Spinal cord (tissue), 10 donors: Measurements from ENCODE around the gene LYRM2. TPM values are rescaled to one million over a fixed set of nuclear protein-coding genes. Genes with fewer than 3 reads are reported as not detected.

ENCODE experiments used
- DNase-seq, 6 donors: peaks; one replicate each; pipeline versions ENCODE4 v3.0.0 to v3.0.0-alpha.2; 2013 to 2015; ENCODE audit warnings: low spot score in 6 of 6, low read depth in 4 of 6
- H3K27ac ChIP-seq: one replicate; pipeline ENCODE4 v1.5.1; 2013; ENCODE audit warnings: low read depth, low read length, control low read depth
- H3K27me3 ChIP-seq: one replicate; pipeline ENCODE4 v1.6.1; 2013; ENCODE audit warnings: low read length; ENCODE audit not compliant: control insufficient read depth, insufficient read depth
- H3K36me3 ChIP-seq: one replicate; pipeline ENCODE4 v1.6.1; 2013; ENCODE audit warnings: low read length; ENCODE audit not compliant: control insufficient read depth, insufficient read depth
- H3K4me1 ChIP-seq: one replicate; pipeline ENCODE4 v1.6.1; 2013; ENCODE audit warnings: low read length; ENCODE audit not compliant: control insufficient read depth, insufficient read depth
- H3K4me3 ChIP-seq: one replicate; pipeline ENCODE4 v1.5.1; 2013; ENCODE audit warnings: low read depth, low read length, control low read depth
- H3K9me3 ChIP-seq: one replicate; pipeline ENCODE4 v1.6.1; 2013; ENCODE audit warnings: low read length; ENCODE audit not compliant: control insufficient read depth, insufficient read depth
- WGBS: methylation state at CpG from one replicate; pipeline ENCODE4 v1.1.5; 2013; ENCODE audit warnings: missing lambda C conversion rate; ENCODE audit not compliant: insufficient coverage; 5-methylcytosine and 5-hydroxymethylcytosine counted together
- polyA plus RNA-seq, 2 donors: library from polyadenylated mRNA; unstranded; fragments of 120-200 nt; gene quantifications; one replicate each; pipeline ENCODE4 v1.2.1, GENCODE V29; 2013; ENCODE audit not compliant: insufficient read length in 2 of 2
- total RNA-seq, 2 donors: library from RNA; depleted of rRNA in 1 of 2; stranded (reverse); fragments of 120-200 nt in 1 of 2; fragments of >200 nt in 1 of 2; gene quantifications; one replicate each; pipeline versions ENCODE4 v1.2.3 to v1.2.4, GENCODE V29; 2013 to 2014
- donor health status: healthy.

Gene LYRM2
- total and polyA plus RNA-seq, 4 donors, result 30.8 to 45.7 (median 38.3) TPM

GRCh38 chr6:89567630-89568390 lies 70.7 kb downstream of the LYRM2 start:
- H3K4me3 ChIP-seq, result no peak overlapping the region
- H3K27ac ChIP-seq, result peak overlapping the region; percentile 36
- peak in 1 of 6 donors; percentile 83 for DNase-seq
- WGBS, result 50% methylated on average over 2 of the region's 6 CpGs
- no peaks in the 10 kb centered on the region for H3K36me3 ChIP-seq
- peaks cover 23% of the 10 kb centered on the region for H3K4me1 ChIP-seq
- no peaks in the 10 kb centered on the region for H3K9me3 ChIP-seq
- H3K27me3 ChIP-seq, result no peaks in the 10 kb centered on the region

GRCh38 chr6:89566930-89567629 lies 71.5 kb downstream of the LYRM2 start:
- H3K4me3 ChIP-seq, result no peak overlapping the region
- DNase-seq, result peak in 4 of 6 donors; percentile 65 to 95 (median 78)
- peaks cover 28% of the 10 kb centered on the region for H3K4me1 ChIP-seq
- peak overlapping the region; percentile 36 for H3K27ac ChIP-seq
- no peaks in the 10 kb centered on the region for H3K9me3 ChIP-seq
- H3K36me3 ChIP-seq, result no peaks in the 10 kb centered on the region
- WGBS, result 14% methylated on average over 10 of the region's 16 CpGs
- H3K27me3 ChIP-seq, result no peaks in the 10 kb centered on the region

- Histone ChIP-seq H3K4me1 (peaks cover 34% of the 10 kb centered on the region), H3K27me3 (no peaks in the 10 kb centered on the region), H3K27ac (peak overlapping the region; percentile 36), H3K36me3 (no peaks in the 10 kb centered on the region), H3K9me3 (no peaks in the 10 kb centered on the region), H3K4me3 (no peak overlapping the region)
- DNase-seq, result peak in 2 of 6 donors; percentile 60 to 61
- WGBS, result 64% methylated on average over 10 of the region's 10 CpGs
These were observed 72.3 kb downstream of the LYRM2 start for GRCh38 chr6:89566008-89566800.

GRCh38 chr6:89564752-89565427 lies 73.7 kb downstream of the LYRM2 start:
- no peaks in the 10 kb centered on the region for H3K27me3 ChIP-seq
- H3K4me1 ChIP-seq, result peaks cover 34% of the 10 kb centered on the region
- no peak overlapping the region for H3K27ac ChIP-seq
- 75% methylated on average over 5 of the region's 8 CpGs for WGBS
- DNase-seq, result no peak
- H3K36me3 ChIP-seq, result no peaks in the 10 kb centered on the region
- H3K9me3 ChIP-seq, result no peaks in the 10 kb centered on the region
- no peak overlapping the region for H3K4me3 ChIP-seq

- H3K27ac ChIP-seq, result no peak overlapping the region
- no peaks in the 10 kb centered on the region for H3K27me3 ChIP-seq
- no peaks in the 10 kb centered on the region for H3K9me3 ChIP-seq
- H3K4me3 ChIP-seq, result no peak overlapping the region
- 88% methylated on average over 1 of the region's 1 CpG for WGBS
- peaks cover 34% of the 10 kb centered on the region for H3K4me1 ChIP-seq
- H3K36me3 ChIP-seq, result no peaks in the 10 kb centered on the region
- no peak for DNase-seq
These were observed 74.7 kb downstream of the LYRM2 start for GRCh38 chr6:89563866-89564265.

- Histone ChIP-seq H3K4me3 (peak overlapping the region; percentile 26), H3K4me1 (peaks cover 28% of the 10 kb centered on the region), H3K9me3 (peaks cover 2% of the 10 kb centered on the region), H3K27me3 (no peaks in the 10 kb centered on the region), H3K36me3 (no peaks in the 10 kb centered on the region), H3K27ac (peak overlapping the region; percentile 69)
- DNase-seq, result peak in 3 of 6 donors; percentile 66 to 90 (median 88)
- 13% methylated on average over 17 of the region's 21 CpGs for WGBS
These were observed 76.2 kb downstream of the LYRM2 start for GRCh38 chr6:89562093-89562973.

- Histone ChIP-seq H3K4me1 (peaks cover 18% of the 10 kb centered on the region), H3K27me3 (no peaks in the 10 kb centered on the region)
- WGBS, result 75% methylated on average over 1 of the region's 1 CpG
These were observed 79.1 kb downstream of the LYRM2 start for GRCh38 chr6:89559487-89559886.

GRCh38 chr6:89555806-89556205 lies 82.7 kb downstream of the LYRM2 start:
- peaks cover 4% of the 10 kb centered on the region for H3K9me3 ChIP-seq
- H3K4me1 ChIP-seq, result peaks cover 9% of the 10 kb centered on the region
- H3K4me3 ChIP-seq, result no peak overlapping the region
- DNase-seq, result peak in 2 of 6 donors; percentile 53 to 88
- H3K27ac ChIP-seq, result no peak overlapping the region
- H3K36me3 ChIP-seq, result no peaks in the 10 kb centered on the region
- WGBS, result no CpG with 5 or more reads among the region's 3 CpGs
- no peaks in the 10 kb centered on the region for H3K27me3 ChIP-seq

More at GRCh38 chr6:89559487-89559886, 79.1 kb downstream of the LYRM2 start:
- Histone ChIP-seq H3K9me3 (peaks cover 4% of the 10 kb centered on the region), H3K36me3 (no peaks in the 10 kb centered on the region), H3K27ac (no peak overlapping the region), H3K4me3 (no peak overlapping the region)
- DNase-seq, result no peak
